Endothelial cell (in vitro differentiated cells): ENCODE data around the gene MAP6. TPM values are rescaled to one million over a fixed set of nuclear protein-coding genes. Genes with fewer than 3 reads are reported as not detected.
A peak's percentile ranks its signal among the peaks of the same experiment; 100 is the strongest.

Experiments used
- DNase-seq: peaks from one replicate; pipeline ENCODE4 v3.0.0; 2021; ENCODE audit warnings: low spot score
- H3K27ac Mint-ChIP-seq: one replicate; pipeline ENCODE4 v1.8.0; 2021; ENCODE audit warnings: mixed read lengths, inconsistent platforms; ENCODE audit not compliant: unreplicated experiment
- H3K27me3 Mint-ChIP-seq: one replicate; pipeline ENCODE4 v1.8.0; 2021; ENCODE audit warnings: mild to moderate bottlenecking, moderate library complexity, mixed read lengths, inconsistent platforms; ENCODE audit not compliant: unreplicated experiment
- H3K36me3 Mint-ChIP-seq: one replicate; pipeline ENCODE4 v1.8.0; 2021; ENCODE audit warnings: mild to moderate bottlenecking, low read depth, mixed read lengths, inconsistent platforms; ENCODE audit not compliant: unreplicated experiment
- H3K4me1 Mint-ChIP-seq: one replicate; pipeline ENCODE4 v1.8.0; 2021; ENCODE audit warnings: mild to moderate bottlenecking, mixed read lengths, inconsistent platforms; ENCODE audit not compliant: unreplicated experiment
- H3K4me3 Mint-ChIP-seq: one replicate; pipeline ENCODE4 v1.8.0; 2021; ENCODE audit warnings: mild to moderate bottlenecking, mixed read lengths, inconsistent platforms; ENCODE audit not compliant: unreplicated experiment
- H3K9me3 Mint-ChIP-seq: one replicate; pipeline ENCODE4 v1.8.0; 2021; ENCODE audit warnings: mixed read lengths, inconsistent platforms; ENCODE audit not compliant: unreplicated experiment
- CTCF ChIP-seq: fragments of 200-600 bp; sonication (generic); IDR thresholded peaks from one replicate; pipeline ENCODE4 v1.5.0; 2021; ENCODE audit warnings: antibody characterized with exemption; ENCODE audit not compliant: unreplicated experiment
- total RNA-seq: library from RNA; stranded (reverse); fragmentation: NEBNext Ultra II Directional; extraction: Animal tissue kit (Norgen Biotek cat#: 25700); gene quantifications from one replicate; pipeline ENCODE4 v1.2.1, GENCODE V29; 2021; ENCODE audit not compliant: unreplicated experiment

Gene MAP6
- total RNA-seq, 1 donor from 2014 or later = 0.26 TPM

GRCh38 chr11:75714211-75714610 is 45.4 kb upstream of the MAP6 start:
- no peaks in the 10 kb centered on the region for H3K9me3 Mint-ChIP-seq
- H3K4me1 Mint-ChIP-seq = no peaks in the 10 kb centered on the region
- no peak overlapping the region for H3K4me3 Mint-ChIP-seq
- no peak for TF ChIP-seq CTCF
- H3K27me3 Mint-ChIP-seq = peaks cover 1% of the 10 kb centered on the region
- H3K36me3 Mint-ChIP-seq = no peaks in the 10 kb centered on the region
- no peak overlapping the region for H3K27ac Mint-ChIP-seq
- no peak for DNase-seq

DNA sequence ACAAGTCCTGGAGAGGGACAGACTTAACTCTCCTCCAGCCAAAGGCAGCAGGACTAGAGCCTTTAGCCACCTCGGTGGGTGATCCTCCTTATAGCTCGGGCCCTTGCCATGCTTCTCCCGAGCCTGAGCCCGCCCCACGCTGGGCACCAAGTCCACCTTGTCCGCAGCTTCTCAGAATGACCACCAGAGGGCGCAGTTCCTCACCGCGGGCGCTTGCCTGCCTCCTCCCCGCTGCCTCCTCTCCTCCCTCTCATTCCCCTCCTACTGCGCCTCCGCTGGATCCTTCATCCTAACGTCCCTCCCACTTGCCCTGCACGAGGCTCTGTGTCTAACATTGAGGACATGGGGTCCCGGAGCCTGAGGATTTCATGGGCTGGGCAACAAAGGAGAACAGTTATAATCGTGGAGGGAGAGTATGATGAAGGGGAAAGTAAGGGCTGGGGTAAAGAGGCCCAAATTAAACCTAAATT is 37.5 kb upstream of the MAP6 start:
- peak; percentile 62 for DNase-seq
- H3K27ac Mint-ChIP-seq = no peak overlapping the region
- peak; percentile 93 for TF ChIP-seq CTCF
- peaks cover 5% of the 10 kb centered on the region for H3K4me1 Mint-ChIP-seq
- peaks cover 6% of the 10 kb centered on the region for H3K27me3 Mint-ChIP-seq
- H3K4me3 Mint-ChIP-seq = no peak overlapping the region
- no peaks in the 10 kb centered on the region for H3K36me3 Mint-ChIP-seq
- no peaks in the 10 kb centered on the region for H3K9me3 Mint-ChIP-seq

DNA sequence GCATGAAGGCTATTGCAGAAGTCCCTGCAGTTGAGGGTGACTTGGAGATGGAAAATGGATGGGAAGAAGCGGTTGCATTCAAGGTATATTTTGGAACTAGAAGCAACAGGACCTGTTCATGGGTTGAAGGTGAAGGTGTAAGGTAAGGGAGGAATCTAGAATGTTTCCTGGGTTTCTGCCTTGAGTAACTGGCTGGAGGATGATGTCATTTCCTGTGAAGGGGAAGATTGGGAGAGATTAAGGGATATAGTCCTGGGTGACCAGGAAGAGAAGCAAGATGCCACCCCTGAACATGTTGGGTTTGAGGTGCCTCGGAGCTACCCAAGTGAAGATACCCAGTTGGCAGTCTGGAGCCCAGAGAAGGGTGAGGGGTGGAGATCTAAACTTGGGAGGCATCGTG is 36.7 kb upstream of the MAP6 start:
- Mint-ChIP-seq H3K27ac (no peak overlapping the region), H3K36me3 (no peaks in the 10 kb centered on the region), H3K27me3 (peaks cover 6% of the 10 kb centered on the region), H3K9me3 (no peaks in the 10 kb centered on the region), H3K4me1 (peaks cover 5% of the 10 kb centered on the region), H3K4me3 (no peak overlapping the region)
- TF ChIP-seq CTCF = no peak
- DNase-seq = no peak

DNA sequence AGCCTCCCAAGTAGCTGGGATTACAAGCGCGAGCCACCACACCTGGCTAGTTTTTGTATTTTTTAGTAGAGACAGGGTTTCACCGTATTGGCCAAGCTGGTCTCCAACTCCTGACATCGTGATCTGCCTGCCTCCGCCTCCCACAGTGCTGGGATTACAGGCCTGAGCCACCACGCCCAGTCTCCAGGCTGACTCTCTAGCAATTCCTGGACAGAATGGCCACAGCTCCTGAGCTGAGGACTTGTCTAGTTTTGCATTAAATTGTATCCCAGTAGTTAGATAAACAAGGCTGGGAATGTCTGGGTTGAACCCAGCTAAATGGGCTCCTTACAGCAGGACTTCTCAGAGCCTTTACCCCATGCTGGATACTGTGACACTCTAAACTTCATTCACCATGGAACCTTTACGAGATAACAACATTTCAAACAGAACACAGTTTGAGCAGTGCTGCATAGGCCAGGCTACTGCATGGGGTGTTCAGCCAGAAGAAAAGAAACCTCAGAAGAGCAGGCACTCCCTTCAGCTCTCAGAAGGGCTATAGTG is 34.9 kb upstream of the MAP6 start:
- Mint-ChIP-seq H3K36me3 (no peaks in the 10 kb centered on the region), H3K4me3 (no peak overlapping the region), H3K27ac (no peak overlapping the region), H3K4me1 (peaks cover 5% of the 10 kb centered on the region), H3K9me3 (no peaks in the 10 kb centered on the region), H3K27me3 (peaks cover 6% of the 10 kb centered on the region)
- TF ChIP-seq CTCF = no peak
- no peak for DNase-seq

DNA sequence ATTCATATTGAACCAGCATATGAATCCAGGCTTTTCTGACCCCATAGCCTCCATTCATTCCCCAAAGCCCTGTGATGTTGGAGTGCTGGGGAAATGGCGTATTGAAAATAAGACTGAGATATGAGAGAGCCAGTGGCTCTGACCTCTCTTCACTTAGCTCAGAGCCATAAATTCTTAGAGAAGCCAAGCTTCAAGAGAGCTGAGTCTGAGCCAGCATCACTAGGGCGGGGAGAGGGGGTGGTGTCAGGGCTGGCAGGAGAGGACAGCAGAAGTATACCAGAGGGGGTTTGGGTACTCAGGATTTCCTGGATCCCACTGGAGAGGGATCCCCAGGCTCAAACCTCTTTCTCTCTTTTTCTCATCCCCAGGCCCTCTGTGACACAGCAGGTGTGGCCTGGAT is 32.1 kb upstream of the MAP6 start:
- Mint-ChIP-seq H3K4me3 (no peak overlapping the region), H3K27ac (no peak overlapping the region), H3K36me3 (no peaks in the 10 kb centered on the region), H3K9me3 (no peaks in the 10 kb centered on the region), H3K27me3 (peaks cover 8% of the 10 kb centered on the region), H3K4me1 (peaks cover 5% of the 10 kb centered on the region)
- DNase-seq = no peak
- no peak for TF ChIP-seq CTCF
